GF-D8 (cell line): ENCODE results near the gene MGRN1.

Experiments used
- DNase-seq: peaks from one replicate; lab custom pipeline; 2025; lab: John Stamatoyannopoulos, UW

The MGRN1 gene

DNA sequence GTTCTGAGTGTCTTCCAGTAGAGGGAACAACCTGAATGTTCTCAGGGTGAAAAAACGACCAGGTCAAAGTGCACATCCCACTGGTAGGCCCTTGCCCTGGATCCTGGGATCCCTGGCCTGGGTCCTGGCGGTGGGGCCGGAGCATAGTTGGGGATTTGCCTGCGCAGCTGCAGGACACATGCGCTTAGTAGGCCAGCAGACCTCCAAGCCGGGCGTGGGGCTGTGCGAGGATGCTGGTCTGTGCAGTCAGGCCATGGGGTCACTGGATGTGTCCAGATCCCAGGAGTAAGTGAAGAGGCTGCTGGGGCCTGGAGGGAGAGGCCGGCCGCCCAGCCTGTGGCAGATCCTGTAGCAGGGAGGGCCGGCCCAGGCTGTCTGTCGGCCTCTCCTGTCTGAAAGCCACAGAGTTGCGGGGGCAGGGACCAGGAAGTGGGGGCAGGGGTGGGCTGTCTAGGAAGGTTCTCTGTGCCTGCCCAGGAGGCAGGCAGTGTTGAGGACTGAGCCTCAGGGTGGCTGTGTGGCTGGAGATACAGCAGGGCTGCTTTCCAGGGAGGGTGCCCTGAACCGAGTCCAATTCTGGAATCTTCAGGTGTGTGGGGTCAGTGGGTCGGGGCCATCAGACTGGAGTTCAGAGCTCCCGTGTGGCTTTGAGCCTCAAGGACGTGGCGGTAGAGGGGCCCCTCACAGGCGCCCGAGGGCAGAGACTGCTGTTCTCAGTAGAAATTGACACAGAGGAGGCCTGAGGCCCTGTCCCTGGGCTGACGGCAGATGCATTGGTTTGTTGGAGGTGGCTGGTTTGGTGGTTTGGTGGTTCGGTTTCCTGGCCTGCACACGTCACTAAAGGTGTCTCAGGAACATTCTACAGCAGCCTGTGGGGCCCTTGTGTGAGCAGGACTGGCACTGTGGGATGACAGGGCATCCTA, 51.5 kb downstream of the MGRN1 start:
- peak; percentile 38 for DNase-seq

DNA sequence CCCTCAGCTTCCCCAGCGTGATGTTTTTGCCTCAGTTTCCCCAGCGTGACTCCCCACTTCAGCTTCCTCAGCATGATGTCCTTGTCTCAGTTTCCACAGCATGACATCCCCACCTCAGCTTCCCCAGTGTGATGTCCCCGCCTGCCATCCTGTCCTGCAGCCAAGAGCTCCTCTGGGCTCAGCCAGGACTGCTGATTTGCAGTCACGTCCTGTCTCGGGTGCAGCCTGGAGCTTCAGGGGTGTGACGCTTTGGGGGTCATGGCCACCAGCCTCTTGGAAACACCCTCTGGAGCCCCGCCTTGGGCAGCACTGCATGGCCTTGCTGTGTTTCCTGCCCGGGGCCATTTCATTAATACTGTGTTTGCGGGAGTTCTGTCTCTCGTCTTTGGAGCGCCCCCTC, 52.2 kb downstream of the MGRN1 start:
- no peak for DNase-seq

- no peak for DNase-seq
Measured at GRCh38 chr16:4677390-4677789, 52.8 kb downstream of the MGRN1 start.

GRCh38 chr16:4677994-4678393, 53.4 kb downstream of the MGRN1 start:
- DNase-seq = no peak

DNA sequence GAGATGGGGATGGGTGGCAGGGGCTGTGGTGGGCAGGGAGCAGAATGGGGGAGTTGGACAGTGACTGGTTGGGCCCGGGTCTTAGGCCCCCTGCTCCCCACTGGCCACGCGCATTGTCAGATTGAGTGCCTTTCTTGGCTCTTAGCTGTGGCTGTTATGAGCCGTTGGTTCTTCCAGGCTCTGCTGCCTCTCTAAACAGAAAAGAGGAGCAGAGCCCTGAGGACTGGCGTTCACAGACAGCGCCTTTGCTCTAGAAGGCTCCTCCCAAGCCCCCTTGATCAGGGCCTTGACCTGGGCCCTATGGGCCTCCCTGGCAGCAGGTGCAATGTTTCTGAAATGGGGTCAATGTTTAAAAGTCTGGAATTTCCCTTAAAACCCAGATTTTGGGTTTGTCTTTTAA, 54.0 kb downstream of the MGRN1 start:
- DNase-seq = no peak

DNA sequence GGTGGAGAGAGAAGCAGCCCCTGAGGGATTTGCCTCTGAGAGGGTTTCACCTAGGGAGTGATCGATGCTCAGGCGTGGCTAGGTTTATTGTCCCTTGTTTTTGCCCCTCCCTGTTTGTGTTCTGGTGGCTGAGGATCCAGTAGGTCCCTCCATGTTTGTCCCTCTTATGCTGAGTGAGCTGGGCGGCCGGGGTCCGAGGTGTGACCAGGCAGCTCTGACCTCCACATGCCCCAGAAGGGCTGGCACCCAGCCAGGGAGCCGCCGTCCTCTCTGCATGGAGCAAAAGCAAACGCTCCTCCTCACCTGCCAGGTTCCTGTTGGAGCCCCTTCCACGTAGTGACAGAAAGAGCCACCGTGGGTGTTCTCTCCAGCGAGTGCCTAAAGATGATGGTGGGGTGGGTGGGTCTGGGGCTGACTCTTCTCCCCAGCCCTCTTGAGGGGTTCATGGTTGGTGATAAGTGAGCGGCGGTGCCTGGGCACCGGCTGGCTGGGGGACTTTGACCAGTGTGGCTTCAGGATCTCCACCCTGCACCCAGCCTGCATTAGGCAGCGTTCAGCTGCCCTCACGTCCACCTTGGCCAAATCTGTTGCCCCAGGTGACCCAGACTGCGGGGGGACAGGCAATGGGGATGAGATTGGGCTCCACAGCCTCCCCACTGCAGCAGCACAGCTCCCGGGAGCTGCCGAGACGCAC, 54.7 kb downstream of the MGRN1 start:
- no peak for DNase-seq

- DNase-seq = peak; percentile 94
Measured at GRCh38 chr16:4679850-4680636, 55.4 kb downstream of the MGRN1 start.

- no peak for DNase-seq
Measured at GRCh38 chr16:4680673-4681470, 56.2 kb downstream of the MGRN1 start.

- no peak for DNase-seq
Measured at GRCh38 chr16:4681471-4682083, 57.0 kb downstream of the MGRN1 start.

DNA sequence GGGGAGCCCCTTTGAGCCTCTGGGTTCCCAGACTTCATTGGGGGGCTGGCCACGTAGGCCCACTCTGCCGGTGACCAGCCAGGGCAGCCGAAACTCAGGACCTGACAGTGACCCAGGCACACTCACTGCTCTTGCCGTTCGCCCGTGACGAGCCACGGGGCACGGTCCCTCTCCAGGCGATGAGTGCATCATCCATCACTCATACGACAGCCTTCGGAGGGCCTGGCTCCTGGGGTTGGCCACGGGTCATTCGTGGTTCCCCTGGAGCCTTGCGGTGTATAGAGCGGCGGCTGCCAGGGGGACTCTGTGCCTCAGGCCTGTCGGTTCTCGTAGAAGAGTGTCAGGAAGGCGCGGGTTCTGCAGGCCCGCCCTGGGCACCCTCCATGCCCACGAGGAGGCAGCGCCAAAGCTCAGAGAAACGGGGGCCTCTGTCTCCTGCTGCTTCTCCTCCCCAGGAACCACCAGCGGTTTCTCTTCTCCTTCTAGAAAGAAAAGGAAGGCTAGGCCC, 57.5 kb downstream of the MGRN1 start:
- DNase-seq = no peak

DNA sequence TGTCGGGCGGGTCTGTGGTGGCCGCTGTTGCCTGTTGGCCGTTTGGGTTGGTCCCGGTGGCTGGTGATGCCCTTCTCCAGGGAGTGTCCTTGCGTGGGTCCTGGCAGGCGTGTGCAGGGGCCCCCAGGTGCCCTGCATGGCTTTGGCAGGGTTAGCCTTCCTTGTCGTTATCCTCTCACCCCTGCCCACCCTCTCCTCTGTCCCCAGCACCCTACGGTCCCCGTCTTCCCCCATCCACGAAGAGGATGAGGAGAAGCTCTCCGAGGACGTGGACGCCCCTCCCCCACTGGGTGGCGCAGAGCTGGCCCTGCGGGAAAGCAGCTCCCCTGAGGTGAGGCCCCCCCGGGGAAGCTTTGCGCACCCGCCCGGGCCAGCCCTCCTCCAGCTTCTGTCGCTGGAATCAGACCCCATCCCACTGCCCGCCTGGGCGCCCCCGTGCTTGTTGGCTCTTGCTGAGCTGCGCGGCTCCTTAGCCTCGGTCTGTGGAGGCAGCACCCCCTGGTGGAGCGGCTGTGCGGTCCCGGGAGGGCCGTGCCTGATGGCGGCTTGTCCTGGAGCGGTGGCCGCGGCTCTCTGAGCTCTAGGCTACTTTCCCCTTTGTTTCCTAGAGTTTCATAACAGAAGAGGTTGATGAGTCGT, 58.1 kb downstream of the MGRN1 start:
- no peak for DNase-seq

DNA sequence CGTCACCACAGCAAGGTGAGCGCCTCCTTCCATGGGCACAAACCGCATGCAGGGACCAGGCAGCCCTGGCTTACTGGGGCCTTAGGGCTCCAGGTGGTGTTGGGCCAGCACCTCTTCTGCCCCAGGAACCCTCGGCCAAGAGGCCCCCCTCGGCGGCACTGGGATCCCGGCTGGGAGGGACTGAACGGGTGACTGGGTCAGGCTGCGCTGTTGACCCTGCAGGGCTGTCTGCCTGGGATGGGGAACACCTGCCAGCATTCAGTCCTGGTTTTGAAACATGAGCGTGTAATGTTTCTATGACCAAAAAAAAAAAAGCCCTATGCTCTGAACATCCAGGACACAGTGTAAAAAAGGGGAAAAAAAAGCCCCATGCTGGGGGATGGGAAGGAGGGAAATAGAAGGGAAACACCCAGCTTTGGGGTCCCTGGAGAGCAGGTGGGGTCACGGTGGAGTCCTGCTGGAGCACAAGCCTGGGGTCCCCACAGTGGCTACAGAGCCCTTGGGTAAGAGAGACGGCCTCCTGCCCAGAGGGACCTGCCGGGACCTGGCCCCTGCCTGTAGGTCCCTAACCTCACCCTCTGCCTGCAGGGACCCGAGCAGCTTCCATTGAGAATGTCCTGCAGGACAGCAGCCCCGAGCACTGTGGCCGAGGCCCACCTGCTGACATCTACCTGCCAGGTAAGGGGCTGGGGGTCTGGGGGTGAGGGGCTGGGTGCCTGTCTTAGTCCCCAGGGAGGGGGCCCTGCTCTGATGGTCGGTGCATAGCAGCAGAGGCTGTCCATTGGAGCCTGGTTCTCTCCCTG, 58.8 kb downstream of the MGRN1 start:
- no peak for DNase-seq

- no peak for DNase-seq
Measured at GRCh38 chr16:4684058-4684715, 59.6 kb downstream of the MGRN1 start.

DNA sequence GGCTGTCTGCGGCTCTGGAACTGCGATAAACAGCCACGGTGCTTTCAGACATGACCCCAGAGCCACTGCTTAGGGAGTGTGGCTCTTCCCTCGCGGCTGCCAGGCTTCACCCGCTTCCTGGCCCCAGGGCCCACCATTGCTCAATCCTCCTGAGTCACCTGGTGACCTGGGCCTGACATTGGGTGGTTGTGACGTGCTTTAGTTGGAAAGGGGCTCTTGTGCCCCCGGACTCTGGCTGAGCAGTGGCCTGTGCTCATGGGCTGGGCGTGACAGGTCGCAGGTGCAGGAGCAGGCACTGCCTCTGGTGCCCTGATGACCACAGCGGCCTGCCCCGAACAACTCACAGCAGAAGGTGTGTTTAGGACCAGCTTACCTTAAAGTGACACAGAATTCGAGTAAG, 60.1 kb downstream of the MGRN1 start:
- DNase-seq = no peak

- DNase-seq = no peak
Measured at GRCh38 chr16:4685292-4685691, 60.7 kb downstream of the MGRN1 start.

DNA sequence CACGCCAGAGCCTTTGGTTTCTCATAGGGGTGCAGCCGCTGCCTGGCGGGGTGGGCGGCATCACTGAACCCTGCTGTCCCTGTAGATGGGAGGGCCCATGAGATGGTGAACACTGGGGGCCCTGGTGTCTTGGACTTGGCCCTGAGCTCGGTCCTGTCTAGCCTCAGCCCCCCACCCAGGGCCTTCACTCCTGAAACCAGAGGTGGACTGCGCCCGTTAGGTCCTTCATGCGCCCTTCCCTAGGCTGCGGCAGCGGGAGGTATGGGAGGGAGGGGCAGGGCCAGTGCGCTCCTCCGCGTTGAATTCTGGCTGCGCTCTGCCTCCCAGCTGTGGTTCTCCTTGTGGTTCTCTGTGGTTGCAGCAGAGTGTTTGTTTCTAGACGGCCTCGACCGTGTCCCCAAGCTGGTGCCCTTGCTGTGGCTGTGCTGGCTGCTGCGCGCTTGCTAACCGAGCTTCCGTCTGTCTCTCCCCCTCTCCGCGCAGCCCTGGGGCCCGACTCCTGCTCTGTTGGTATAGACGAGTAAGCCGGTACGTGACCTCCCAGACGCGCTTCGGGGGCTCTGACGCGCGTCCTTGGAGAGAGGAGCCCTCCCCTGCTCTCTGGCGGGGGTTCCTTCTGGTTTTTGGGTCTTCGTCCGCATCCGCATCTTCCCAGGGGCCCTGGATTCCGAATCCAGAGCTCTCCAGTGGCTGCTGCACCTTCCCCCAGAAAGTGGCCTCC, 61.3 kb downstream of the MGRN1 start:
- DNase-seq = no peak

- DNase-seq = no peak
Measured at GRCh38 chr16:4686497-4687210, 62.0 kb downstream of the MGRN1 start.

DNA sequence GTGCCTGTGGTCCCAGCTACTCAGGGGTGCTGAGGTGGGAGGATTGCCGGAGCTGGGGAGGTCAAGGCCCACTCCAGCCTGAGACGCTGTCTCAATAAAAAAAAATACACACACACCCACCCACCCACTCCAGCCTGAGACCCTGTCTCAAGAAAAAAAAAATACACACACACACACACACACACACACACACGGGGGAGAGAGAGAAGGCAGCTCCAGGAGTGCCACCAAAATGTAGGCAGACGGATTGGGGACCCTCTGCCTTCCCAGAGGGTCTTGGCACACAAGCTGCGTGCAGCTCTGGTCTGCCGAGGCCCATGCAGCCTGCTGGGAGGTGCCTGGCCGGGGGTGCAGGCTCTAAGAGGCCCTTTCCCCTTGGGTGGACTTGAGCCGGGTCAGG, 62.8 kb downstream of the MGRN1 start:
- no peak for DNase-seq
